WTC11 (cell line): Measurements from ENCODE around the gene WSB1. TPM values are rescaled to one million over a fixed set of nuclear protein-coding genes. Genes with fewer than 3 reads are reported as not detected.

Experiments used
- ATAC-seq: fragments of 200-7000 bp; cut with Tn5 transposase; 2 replicates; pipeline ENCODE4 v1.10.0; 2021; ENCODE audit warnings: mild to moderate bottlenecking, moderate library complexity
- CTCF ChIA-PET: fragments of 300-600 bp; sonication (Branson Sonifier 250); formaldehyde crosslinking; loops from one replicate; lab custom pipeline; 2021; ENCODE audit warnings: antibody characterized with exemption; lab: Charles Lee
- POLR2A ChIA-PET: fragments of 350-600 bp; sonication (Branson Sonifier 250); formaldehyde crosslinking; loops from one replicate; lab custom pipeline; 2021; ENCODE audit warnings: antibody characterized with exemption; lab: Charles Lee
- DNase-seq: peaks from one replicate; pipeline ENCODE4 v3.0.0; 2021; ENCODE audit warnings: low spot score
- H3K27ac Mint-ChIP-seq: 2 replicates; pipeline ENCODE4 v1.8.0; 2021; ENCODE audit warnings: mixed read lengths
- H3K27me3 Mint-ChIP-seq: 2 replicates; pipeline ENCODE4 v1.8.0; 2021; ENCODE audit warnings: low read depth, mild to moderate bottlenecking, moderate library complexity, mixed read lengths
- H3K36me3 Mint-ChIP-seq: 2 replicates; pipeline ENCODE4 v1.8.0; 2021; ENCODE audit warnings: mixed read lengths
- H3K4me1 Mint-ChIP-seq: 2 replicates; pipeline ENCODE4 v1.8.0; 2022; ENCODE audit warnings: mixed read lengths
- H3K4me3 Mint-ChIP-seq: 2 replicates; pipeline ENCODE4 v1.8.0; 2021; ENCODE audit warnings: mild to moderate bottlenecking, moderate library complexity, mixed read lengths
- H3K9me3 Mint-ChIP-seq: 2 replicates; pipeline ENCODE4 v1.8.0; 2021; ENCODE audit warnings: mixed read lengths
- CDX4 ChIP-seq: fragments of 250-450 bp; sonication (Bioruptor Pico); IDR thresholded peaks from 2 replicates; pipeline ENCODE4 v1.9.0; 2021; ENCODE audit warnings: moderate library complexity, mild to moderate bottlenecking, inconsistent platforms, borderline replicate concordance
- CREB1 ChIP-seq: sonication (generic); formaldehyde crosslinking; IDR thresholded peaks from 2 replicates; pipeline ENCODE4 v1.8.0; 2023; ENCODE audit warnings: mild to moderate bottlenecking, missing genetic modification reagents
- CREM ChIP-seq: sonication (generic); formaldehyde crosslinking; IDR thresholded peaks from 2 replicates; pipeline ENCODE4 v1.8.1; 2022; ENCODE audit warnings: mild to moderate bottlenecking, missing genetic modification reagents, moderate library complexity
- FOXK1 ChIP-seq: sonication (generic); formaldehyde crosslinking; IDR thresholded peaks from 2 replicates; pipeline ENCODE4 v1.8.0; 2022; ENCODE audit warnings: mild to moderate bottlenecking, moderate library complexity, missing genetic modification reagents
- FOXP1 ChIP-seq: sonication (generic); formaldehyde crosslinking; IDR thresholded peaks from 2 replicates; pipeline ENCODE4 v1.8.0; 2022; ENCODE audit warnings: missing genetic modification reagents, mild to moderate bottlenecking, moderate library complexity, borderline replicate concordance
- GRHL2 ChIP-seq: fragments of 250-450 bp; sonication (Bioruptor Pico); IDR thresholded peaks from 2 replicates; pipeline ENCODE4 v1.8.0; 2022; ENCODE audit warnings: mild to moderate bottlenecking, moderate library complexity; ENCODE audit not compliant: insufficient replicate concordance, severe bottlenecking
- MXD4 ChIP-seq: fragments of 250-450 bp; sonication (Bioruptor Pico); IDR thresholded peaks from 2 replicates; pipeline ENCODE4 v1.8.0; 2021; ENCODE audit warnings: mild to moderate bottlenecking, moderate library complexity, borderline replicate concordance
- MYBL2 ChIP-seq: sonication (generic); formaldehyde crosslinking; IDR thresholded peaks from 2 replicates; pipeline ENCODE4 v1.8.1; 2023; ENCODE audit warnings: mild to moderate bottlenecking, moderate library complexity, missing genetic modification reagents
- NFYB ChIP-seq: sonication (generic); formaldehyde crosslinking; conservative IDR thresholded peaks from 2 replicates; pipeline ENCODE4 v1.8.0; 2022; ENCODE audit warnings: low read depth, missing genetic modification reagents
- NR3C1 ChIP-seq: sonication (generic); formaldehyde crosslinking; conservative IDR thresholded peaks from 2 replicates; pipeline ENCODE4 v1.8.1; 2023; ENCODE audit warnings: low read depth, mild to moderate bottlenecking, missing genetic modification reagents
- PRRX2 ChIP-seq: fragments of 250-450 bp; sonication (Bioruptor Pico); IDR thresholded peaks from 2 replicates; pipeline ENCODE4 v1.8.0; 2021; ENCODE audit warnings: mild to moderate bottlenecking
- SMAD3 ChIP-seq: sonication (generic); formaldehyde crosslinking; IDR thresholded peaks from 2 replicates; pipeline ENCODE4 v1.8.0; 2022; ENCODE audit warnings: missing genetic modification reagents, mild to moderate bottlenecking, borderline replicate concordance
- TEAD4 ChIP-seq: sonication (generic); formaldehyde crosslinking; IDR thresholded peaks from 2 replicates; pipeline ENCODE4 v1.8.0; 2022; ENCODE audit warnings: mild to moderate bottlenecking, missing genetic modification reagents
- TP53 ChIP-seq: sonication (generic); formaldehyde crosslinking; IDR thresholded peaks from 2 replicates; pipeline ENCODE4 v1.8.1; 2023; ENCODE audit warnings: mild to moderate bottlenecking, missing genetic modification reagents
- ZNF138 ChIP-seq: sonication (generic); formaldehyde crosslinking; conservative IDR thresholded peaks from 2 replicates; pipeline ENCODE4 v1.8.1; 2022; ENCODE audit warnings: mild to moderate bottlenecking, moderate library complexity, missing genetic modification reagents
- ZNF423 ChIP-seq: fragments of 250-450 bp; sonication (Bioruptor Pico); IDR thresholded peaks from 2 replicates; pipeline ENCODE4 v2.1.2; 2022; ENCODE audit warnings: mild to moderate bottlenecking, moderate library complexity
- total RNA-seq: library from RNA; stranded (reverse); gene quantifications from 3 replicates; pipeline ENCODE4 v1.2.3, GENCODE V29; 2021
- TF ChIP-seq, protein P1 (sequence below): sonication (generic); formaldehyde crosslinking; IDR thresholded peaks from 2 replicates; pipeline ENCODE4 v1.8.1; 2022; ENCODE audit warnings: low read depth, missing genetic modification reagents, borderline replicate concordance
- TF ChIP-seq, protein P2 (sequence below): sonication (generic); formaldehyde crosslinking; IDR thresholded peaks from 2 replicates; pipeline ENCODE4 v1.8.1; 2023; ENCODE audit warnings: mild to moderate bottlenecking, missing genetic modification reagents
- TF ChIP-seq, protein P3 (sequence below): sonication (generic); formaldehyde crosslinking; IDR thresholded peaks from 2 replicates; pipeline ENCODE4 v1.8.0; 2022; ENCODE audit warnings: mild to moderate bottlenecking, missing genetic modification reagents

Gene WSB1
- total RNA-seq, 1 experiment from 2014 or later = 167 TPM

DNA sequence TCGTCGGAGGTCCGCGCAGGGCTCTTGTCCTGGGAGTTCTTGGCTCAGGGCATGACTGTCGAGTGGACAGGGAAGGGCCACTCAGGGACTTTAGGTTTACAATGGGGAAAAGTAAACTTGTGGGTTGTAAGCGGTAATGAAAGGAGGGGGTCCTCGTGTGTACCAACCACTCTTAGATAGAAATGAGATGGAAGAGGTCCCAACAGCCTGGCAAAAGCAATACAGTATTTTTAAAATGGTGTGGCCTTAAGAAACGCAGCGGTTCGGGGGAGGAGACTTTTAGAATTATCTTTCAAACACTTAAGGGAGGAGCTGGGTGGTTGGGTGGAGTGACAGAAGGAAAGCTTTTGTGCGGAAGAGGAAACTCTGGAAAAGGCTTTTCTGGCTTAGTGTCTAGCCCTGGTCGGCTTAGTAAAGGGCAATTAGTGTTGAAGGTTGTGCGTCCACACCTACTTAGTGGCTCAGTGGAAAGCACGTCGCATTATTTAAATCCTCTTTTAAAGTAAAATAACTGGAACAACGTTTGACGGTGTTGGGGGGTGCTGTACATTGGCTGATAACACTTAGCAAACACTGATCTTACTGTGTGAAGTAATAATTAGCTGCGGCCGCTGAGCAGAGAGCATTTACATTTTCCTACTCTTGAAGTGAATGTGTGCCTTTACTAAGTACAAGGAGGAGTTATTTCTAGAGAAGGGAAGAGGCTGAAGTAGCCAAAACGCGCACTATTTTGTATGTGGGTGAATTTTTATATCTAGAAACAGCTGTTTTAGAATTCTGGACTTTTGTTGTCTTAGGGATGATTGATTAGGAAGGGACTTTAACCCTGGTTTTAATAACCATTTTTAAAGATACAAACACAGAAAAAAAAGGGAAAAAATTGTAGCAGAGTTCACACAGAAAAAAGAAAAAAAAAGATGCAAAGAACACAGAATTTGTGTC, 1.0 kb downstream of the WSB1 start:
- no peak for TF ChIP-seq SMAD3 (CRISPR knock-in tag)
- TF ChIP-seq, protein P1, sequence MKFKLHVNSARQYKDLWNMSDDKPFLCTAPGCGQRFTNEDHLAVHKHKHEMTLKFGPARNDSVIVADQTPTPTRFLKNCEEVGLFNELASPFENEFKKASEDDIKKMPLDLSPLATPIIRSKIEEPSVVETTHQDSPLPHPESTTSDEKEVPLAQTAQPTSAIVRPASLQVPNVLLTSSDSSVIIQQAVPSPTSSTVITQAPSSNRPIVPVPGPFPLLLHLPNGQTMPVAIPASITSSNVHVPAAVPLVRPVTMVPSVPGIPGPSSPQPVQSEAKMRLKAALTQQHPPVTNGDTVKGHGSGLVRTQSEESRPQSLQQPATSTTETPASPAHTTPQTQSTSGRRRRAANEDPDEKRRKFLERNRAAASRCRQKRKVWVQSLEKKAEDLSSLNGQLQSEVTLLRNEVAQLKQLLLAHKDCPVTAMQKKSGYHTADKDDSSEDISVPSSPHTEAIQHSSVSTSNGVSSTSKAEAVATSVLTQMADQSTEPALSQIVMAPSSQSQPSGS (CRISPR knock-in tag) = no peak
- no peak for TF ChIP-seq GRHL2
- no peak for TF ChIP-seq FOXP1 (CRISPR knock-in tag)
- no peak for TF ChIP-seq MYBL2
- Mint-ChIP-seq H3K36me3 (peaks cover 3% of the 10 kb centered on the region; the same call in 1 of the 2 replicates), H3K27ac (peak overlapping the region; percentile 100), H3K9me3 (no peaks in the 10 kb centered on the region), H3K4me3 (peak overlapping the region; percentile 98), H3K27me3 (no peaks in the 10 kb centered on the region), H3K4me1 (peaks cover 37% of the 10 kb centered on the region)
- peak; percentile 26 for ATAC-seq
- ChIA-PET CTCF (interaction anchor here (1.0 to 2.9 kb wide), 7 partner anchors 24 to 305 kb away, joined by 3 to 20 read pairs (median 8); no protein-coding TSS in a partner anchor), POLR2A (interaction anchor here (1.0 to 3.1 kb wide), 7 partner anchors 9 to 55 kb away, joined by 3 to 18 read pairs (median 6); no protein-coding TSS in a partner anchor)
- DNase-seq = no peak

- POLR2A ChIA-PET = interaction anchor here (1.6 to 3.1 kb wide), 2 partner anchors 50 to 54 kb away, joined by 6 to 18 read pairs; no protein-coding TSS in a partner anchor
- Mint-ChIP-seq H3K27me3 (no peaks in the 10 kb centered on the region), H3K4me1 (peaks cover 35% of the 10 kb centered on the region), H3K4me3 (peak overlapping the region; percentile 98), H3K27ac (no peak overlapping the region; the same call in 1 of the 2 replicates), H3K36me3 (peaks cover 3% of the 10 kb centered on the region; the same call in 1 of the 2 replicates), H3K9me3 (no peaks in the 10 kb centered on the region)
- no peak for TF ChIP-seq FOXK1 (CRISPR knock-in tag)
- no peak for TF ChIP-seq TP53 (CRISPR knock-in tag)
- TF ChIP-seq ZNF138 (CRISPR knock-in tag) = no peak
- no peak for TF ChIP-seq CREB1 (CRISPR knock-in tag)
- TF ChIP-seq, protein P2, sequence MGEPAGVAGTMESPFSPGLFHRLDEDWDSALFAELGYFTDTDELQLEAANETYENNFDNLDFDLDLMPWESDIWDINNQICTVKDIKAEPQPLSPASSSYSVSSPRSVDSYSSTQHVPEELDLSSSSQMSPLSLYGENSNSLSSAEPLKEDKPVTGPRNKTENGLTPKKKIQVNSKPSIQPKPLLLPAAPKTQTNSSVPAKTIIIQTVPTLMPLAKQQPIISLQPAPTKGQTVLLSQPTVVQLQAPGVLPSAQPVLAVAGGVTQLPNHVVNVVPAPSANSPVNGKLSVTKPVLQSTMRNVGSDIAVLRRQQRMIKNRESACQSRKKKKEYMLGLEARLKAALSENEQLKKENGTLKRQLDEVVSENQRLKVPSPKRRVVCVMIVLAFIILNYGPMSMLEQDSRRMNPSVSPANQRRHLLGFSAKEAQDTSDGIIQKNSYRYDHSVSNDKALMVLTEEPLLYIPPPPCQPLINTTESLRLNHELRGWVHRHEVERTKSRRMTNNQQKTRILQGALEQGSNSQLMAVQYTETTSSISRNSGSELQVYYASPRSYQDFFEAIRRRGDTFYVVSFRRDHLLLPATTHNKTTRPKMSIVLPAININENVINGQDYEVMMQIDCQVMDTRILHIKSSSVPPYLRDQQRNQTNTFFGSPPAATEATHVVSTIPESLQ (CRISPR knock-in tag) = no peak
- no peak for TF ChIP-seq NR3C1 (CRISPR knock-in tag)
- TF ChIP-seq ZNF423 = no peak
- no peak for TF ChIP-seq CREM
- ATAC-seq = no peak
- DNase-seq = no peak
- CTCF ChIA-PET = interaction anchor here (1.5 to 2.2 kb wide), 2 partner anchors 37 to 50 kb away, joined by 5 to 6 read pairs; no protein-coding TSS in a partner anchor
Observed at GRCh38 chr17:27295945-27296344, 2.0 kb downstream of the WSB1 start.

DNA sequence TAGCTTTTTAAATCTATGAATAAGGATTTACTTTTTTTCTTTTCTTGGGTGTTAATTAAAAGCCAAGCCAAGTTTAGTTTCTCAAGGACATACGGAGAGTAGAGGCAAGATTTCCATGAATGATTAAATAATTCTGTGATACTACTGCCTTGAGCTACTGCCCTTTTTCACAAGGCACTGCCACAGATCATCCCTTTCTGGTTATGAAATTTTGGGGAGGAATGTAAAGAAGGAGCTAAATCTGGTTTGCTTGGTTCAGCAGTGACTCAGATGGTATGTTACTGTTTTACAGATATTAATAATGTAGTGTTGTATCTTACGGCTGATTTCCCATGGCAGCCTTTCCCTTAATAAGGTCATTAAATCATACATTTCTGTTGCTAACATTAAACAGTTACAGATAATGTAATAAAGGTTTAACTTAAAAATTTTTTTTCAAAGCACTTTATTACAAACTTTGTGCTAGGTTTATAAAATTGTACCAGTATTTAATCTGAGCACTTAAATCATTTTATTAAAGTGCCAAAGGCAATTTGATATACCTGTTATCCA, 2.6 kb downstream of the WSB1 start:
- no peaks in the 10 kb centered on the region for H3K27me3 Mint-ChIP-seq
- peak overlapping the region; percentile 98 for H3K4me3 Mint-ChIP-seq
- H3K36me3 Mint-ChIP-seq = peaks cover 3% of the 10 kb centered on the region; the same call in 1 of the 2 replicates
- no peak for ATAC-seq
- DNase-seq = no peak
- H3K9me3 Mint-ChIP-seq = no peaks in the 10 kb centered on the region
- no peak for TF ChIP-seq PRRX2
- TF ChIP-seq NFYB = no peak
- TF ChIP-seq TEAD4 (CRISPR knock-in tag) = no peak
- TF ChIP-seq FOXK1 (CRISPR knock-in tag) = no peak
- TF ChIP-seq MXD4 (CRISPR knock-in tag) = no peak
- TF ChIP-seq ZNF138 (CRISPR knock-in tag) = no peak
- no peak for TF ChIP-seq CDX4 (CRISPR knock-in tag)
- TF ChIP-seq, protein P3, sequence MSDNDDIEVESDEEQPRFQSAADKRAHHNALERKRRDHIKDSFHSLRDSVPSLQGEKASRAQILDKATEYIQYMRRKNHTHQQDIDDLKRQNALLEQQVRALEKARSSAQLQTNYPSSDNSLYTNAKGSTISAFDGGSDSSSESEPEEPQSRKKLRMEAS (CRISPR knock-in tag) = no peak
- H3K4me1 Mint-ChIP-seq = peaks cover 37% of the 10 kb centered on the region
- CTCF ChIA-PET = interaction anchor here (1.5 to 2.2 kb wide), 2 partner anchors 36 to 51 kb away, joined by 5 to 6 read pairs; no protein-coding TSS in a partner anchor
- H3K27ac Mint-ChIP-seq = peak overlapping the region; percentile 34
- POLR2A ChIA-PET = interaction anchor here (3.1 kb wide), 1 partner anchor 49 kb away, joined by 18 read pairs; no protein-coding TSS in a partner anchor
